Measurements from ENCODE around the gene HIPK1. TPM values are rescaled to one million over a fixed set of nuclear protein-coding genes. Genes with fewer than 3 reads are reported as not detected.

HIPK1 gene
- total and polyA plus RNA-seq, 2 experiments from 2014 or later: 8.7 to 31.6 TPM

DNA sequence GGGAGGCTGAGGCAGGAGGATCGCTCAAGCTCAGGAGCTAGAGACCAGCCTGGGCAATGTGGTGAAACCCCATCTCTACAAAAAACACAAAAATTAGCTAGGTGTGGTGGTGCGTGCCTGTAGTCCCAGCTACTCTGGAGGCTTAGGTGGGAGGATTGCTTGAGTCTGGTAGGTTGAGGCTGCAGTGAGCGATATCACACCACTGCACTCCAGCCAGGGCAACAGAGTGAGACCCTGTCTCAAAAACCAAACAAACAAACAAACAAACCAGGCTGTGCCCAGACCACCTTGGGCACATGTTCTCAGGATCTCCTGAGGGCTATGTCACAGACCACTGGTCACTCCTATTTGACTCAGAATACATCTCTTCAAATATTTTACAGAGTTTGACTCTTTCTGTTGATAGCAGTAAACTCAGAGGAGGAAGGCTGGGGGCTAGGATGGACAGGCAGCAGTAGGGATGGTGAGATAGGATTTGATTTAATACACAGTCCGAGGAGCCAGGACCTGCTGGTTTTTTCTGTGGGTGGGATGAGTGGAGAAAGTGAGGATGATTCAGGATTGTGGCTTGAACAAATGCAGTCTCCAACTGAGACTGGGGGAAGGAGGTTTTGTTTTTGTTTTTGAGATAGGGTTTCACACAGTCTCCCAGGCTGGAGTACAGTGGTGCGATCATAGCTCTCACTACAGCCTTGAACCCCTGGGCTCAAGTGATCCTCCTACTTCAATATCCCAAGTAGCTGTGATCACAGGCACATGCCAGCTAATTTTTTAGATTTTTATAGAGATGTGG, 96.7 kb downstream of the HIPK1 start:
- no peaks in the 10 kb centered on the region for H3K79me2 ChIP-seq
- WGBS (ENCODE audit: low lambda C conversion rate, missing lambda C conversion rate): 93% methylated on average over 5 of the region's 5 CpGs
- peaks cover 19% of the 10 kb centered on the region for H3K4me1 ChIP-seq (ENCODE audit: insufficient read depth)
- H3K36me3 ChIP-seq (replicated peaks; ENCODE audit: insufficient read depth, low read depth): no peaks in the 10 kb centered on the region
- H3K4me2 ChIP-seq: no peak overlapping the region
- no peak for DNase-seq (ENCODE audit: low spot score)
- H2AFZ ChIP-seq: no peak overlapping the region
- TF ChIP-seq EZH2phosphoT487 (IDR thresholded peaks at IDR 0.05; ENCODE audit: low read depth, severe bottlenecking, unreplicated experiment) (no peak), CTCF (IDR thresholded peaks at IDR 0.05; ENCODE audit: poor library complexity) (no peak), EZH2 (IDR thresholded peaks at IDR 0.05; ENCODE audit: borderline replicate concordance) (no peak)
- H3K9me3 ChIP-seq (ENCODE audit: low read depth): no peaks in the 10 kb centered on the region
- H4K20me1 ChIP-seq (ENCODE audit: insufficient read depth, poor library complexity, severe bottlenecking): no peaks in the 10 kb centered on the region
- no peak overlapping the region for H3K4me3 ChIP-seq
- H3K9me2 ChIP-seq (replicated peaks; ENCODE audit: insufficient read depth): no peaks in the 10 kb centered on the region
- no peaks in the 10 kb centered on the region for H3K27me3 ChIP-seq
- no peak overlapping the region for H3K27ac ChIP-seq

GRCh38 chr1:114026797-114027196, 97.7 kb downstream of the HIPK1 start:
- WGBS (ENCODE audit: low lambda C conversion rate, missing lambda C conversion rate): 69% methylated on average over 6 of the region's 6 CpGs

More at GRCh38 chr1:114026797-114027196, 97.7 kb downstream of the HIPK1 start:
- H3K9me3 ChIP-seq (ENCODE audit: low read depth): no peaks in the 10 kb centered on the region
- no peak overlapping the region for H2AFZ ChIP-seq
- H3K36me3 ChIP-seq (replicated peaks; ENCODE audit: insufficient read depth, low read depth): no peaks in the 10 kb centered on the region
- H3K4me3 ChIP-seq: no peak overlapping the region
- TF ChIP-seq EZH2phosphoT487 (IDR thresholded peaks at IDR 0.05; ENCODE audit: low read depth, severe bottlenecking, unreplicated experiment): no peak
- TF ChIP-seq CTCF (IDR thresholded peaks at IDR 0.05; ENCODE audit: poor library complexity): no peak
- no peak for TF ChIP-seq EZH2 (IDR thresholded peaks at IDR 0.05; ENCODE audit: borderline replicate concordance)
- no peak overlapping the region for H3K4me2 ChIP-seq
- no peak for DNase-seq (ENCODE audit: low spot score)
- no peaks in the 10 kb centered on the region for H3K79me2 ChIP-seq
- no peaks in the 10 kb centered on the region for H4K20me1 ChIP-seq (ENCODE audit: insufficient read depth, poor library complexity, severe bottlenecking)
- H3K4me1 ChIP-seq (ENCODE audit: insufficient read depth): peaks cover 9% of the 10 kb centered on the region
- no peak overlapping the region for H3K27ac ChIP-seq
- no peaks in the 10 kb centered on the region for H3K9me2 ChIP-seq (replicated peaks; ENCODE audit: insufficient read depth)
- no peaks in the 10 kb centered on the region for H3K27me3 ChIP-seq

Other genes with a start within 250 kb of the HIPK1 start
- 19.6 and 27.6 TPM in 2 replicates for gene PHTF1, start 169.8 kb upstream of the HIPK1 start, total RNA-seq
- gene PHTF1, start 169.8 kb upstream of the HIPK1 start, polyA plus RNA-seq: 19.4 and 22.9 TPM in 2 replicates
- 20.3 and 21.8 TPM in 2 replicates for gene RSBN1, start 116.8 kb upstream of the HIPK1 start, total RNA-seq
- 10.2 and 12.8 TPM in 2 replicates for gene RSBN1, start 116.8 kb upstream of the HIPK1 start, polyA plus RNA-seq
- gene PTPN22, start 57.6 kb upstream of the HIPK1 start, total RNA-seq: 0.17 TPM in 1 of 2 replicates, not detected in the other
- 0.47 TPM in 1 of 2 replicates, not detected in the other for gene PTPN22, start 57.6 kb upstream of the HIPK1 start, polyA plus RNA-seq
- gene BCL2L15, start 41.7 kb upstream of the HIPK1 start, total RNA-seq: 0.80 and 3.0 TPM in 2 replicates
- 0.66 and 0.84 TPM in 2 replicates for gene BCL2L15, start 41.7 kb upstream of the HIPK1 start, polyA plus RNA-seq
- 9.8 and 11.4 TPM in 2 replicates for gene AP4B1, start 24.5 kb upstream of the HIPK1 start, total RNA-seq
- 11.1 and 12.0 TPM in 2 replicates for gene AP4B1, start 24.5 kb upstream of the HIPK1 start, polyA plus RNA-seq
- 6.0 and 6.6 TPM in 2 replicates for gene DCLRE1B, start 24.0 kb upstream of the HIPK1 start, total RNA-seq
- gene DCLRE1B, start 24.0 kb upstream of the HIPK1 start, polyA plus RNA-seq: 3.6 and 4.6 TPM in 2 replicates
- gene OLFML3, start 50.1 kb downstream of the HIPK1 start, total RNA-seq: 441 and 460 TPM in 2 replicates
- gene OLFML3, start 50.1 kb downstream of the HIPK1 start, polyA plus RNA-seq: 494 and 559 TPM in 2 replicates
- gene SYT6, start 224.5 kb downstream of the HIPK1 start, total RNA-seq: 1.2 and 2.2 TPM in 2 replicates
- 1.3 and 2.6 TPM in 2 replicates for gene SYT6, start 224.5 kb downstream of the HIPK1 start, polyA plus RNA-seq

Measured in hepatocyte (in vitro differentiated cells).